Right lobe of liver (tissue), 6 donors: ENCODE measurements around the gene SLC25A47. TPM values are rescaled to one million over a fixed set of nuclear protein-coding genes. Genes with fewer than 3 reads are reported as not detected.

Source experiments
- ATAC-seq, 4 donors: fragments of 200-7000 bp; cut with Tn5 transposase; one replicate each; pipeline ENCODE4 v1.9.1; 2020; ENCODE audit warnings: mild to moderate bottlenecking in 4 of 4, moderate library complexity in 4 of 4
- DNase-seq, 3 donors: peaks; one replicate each; pipeline ENCODE4 v3.0.0-alpha.2; 2020
- H3K27ac ChIP-seq, 3 donors: fragments of 200-600 bp; one replicate each; pipeline ENCODE4 v1.8.0; 2022
- H3K27me3 ChIP-seq, 2 donors: fragments of 200-600 bp; one replicate each; pipeline ENCODE4 v1.8.0; 2022
- H3K36me3 ChIP-seq, 4 donors: fragments of 200-600 bp; sonication (generic) in 1 of 4; one replicate each; pipeline versions ENCODE4 v1.5.1 to v1.8.0; 2017 to 2022; ENCODE audit warnings: control low read depth in 1 of 4
- H3K4me1 ChIP-seq, 4 donors: fragments of 200-600 bp; sonication (generic) in 1 of 4; one replicate each; pipeline versions ENCODE4 v1.5.1 to v1.8.0; 2017 to 2022; ENCODE audit warnings: control low read depth in 1 of 4
- H3K4me3 ChIP-seq, 3 donors: fragments of 200-600 bp; one replicate each; pipeline ENCODE4 v1.8.0; 2022
- H3K9me3 ChIP-seq, 4 donors: fragments of 200-600 bp; sonication (generic) in 1 of 4; one replicate each; pipeline versions ENCODE4 v1.5.1 to v1.8.0; 2017 to 2022; ENCODE audit warnings: control low read depth in 1 of 4
- POLR2A ChIP-seq: fragments of 450-650 bp; IDR thresholded peaks from one replicate; pipeline ENCODE4 v1.6.1; 2017; ENCODE audit warnings: antibody characterized with exemption, mild to moderate bottlenecking
- WGBS: methylation state at CpG from one replicate; pipeline ENCODE4 v1.1.6; 2018; ENCODE audit warnings: low coverage, low lambda C conversion rate; ENCODE audit not compliant: insufficient coverage; ENCODE audit errors: missing lambda C conversion rate; 5-methylcytosine and 5-hydroxymethylcytosine counted together
- intact Hi-C, 2 donors: fragments of 100-400 bp; cut with DNase I; formaldehyde crosslinking; loops; one replicate each; pipeline versions ENCODE4 v1.11.2 to v1.14.1; 2022
- total RNA-seq, 6 experiments: library from RNA; depleted of rRNA in 2 of 6; stranded (reverse); fragments of >200 nt in 2 of 6; fragmentation: NEBNext Ultra II Directional in 3 of 6; extraction: Animal tissue kit (Norgen Biotek cat#: 25700) in 3 of 6; gene quantifications; one replicate each; pipeline versions ENCODE4 v1.1.0 to v1.2.4, GENCODE V29; 2016 to 2023
- TF ChIP-seq, protein P1 (sequence below), 4 donors: fragments of 200-600 bp in 3 of 4; fragments of 450-650 bp in 1 of 4; IDR thresholded peaks; one replicate each; pipeline versions ENCODE4 v1.5.1 to v1.8.0; 2016 to 2022; ENCODE audit warnings: antibody characterized with exemption in 4 of 4, mild to moderate bottlenecking in 2 of 4
- donor health status: DM: no; HTN: yes; CAD: no.
- donor health status: DM: no; HTN: no; CAD: no.
- donor health status: DM: no; HTN: no; CAD: no.
- donor health status: DM: no; HTN: yes; CAD: no.
- donor health status: DM: no; HTN: yes; CAD: no.

SLC25A47 gene
- total RNA-seq, 6 experiments from 2014 or later = 74.8 to 378 (median 229) TPM

DNA sequence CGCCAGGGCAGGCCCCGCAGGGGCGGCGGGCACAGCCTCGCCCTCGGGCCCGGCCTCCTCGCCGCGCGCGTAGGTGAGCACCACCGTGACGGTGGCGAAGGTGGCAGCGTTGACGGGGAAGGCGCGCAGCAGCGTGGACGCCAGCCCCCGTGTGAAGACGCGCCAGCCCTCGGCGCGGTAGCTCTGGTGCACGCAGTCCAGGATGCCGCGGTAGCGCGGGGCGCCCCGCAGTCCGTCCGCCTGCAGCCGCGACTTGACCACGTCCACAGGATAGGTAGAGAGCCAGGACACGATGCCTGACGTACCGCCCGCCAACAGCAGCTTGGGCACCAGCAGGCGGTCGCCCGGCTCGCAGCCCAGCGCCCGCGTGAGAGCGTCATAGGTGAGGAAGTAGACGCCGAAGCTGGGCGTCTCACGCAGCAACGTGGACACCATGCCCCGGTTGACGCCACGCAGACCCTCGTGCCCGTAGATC is 30.8 kb upstream of the SLC25A47 start:
- TF ChIP-seq POLR2A = no peak
- TF ChIP-seq, protein P1, sequence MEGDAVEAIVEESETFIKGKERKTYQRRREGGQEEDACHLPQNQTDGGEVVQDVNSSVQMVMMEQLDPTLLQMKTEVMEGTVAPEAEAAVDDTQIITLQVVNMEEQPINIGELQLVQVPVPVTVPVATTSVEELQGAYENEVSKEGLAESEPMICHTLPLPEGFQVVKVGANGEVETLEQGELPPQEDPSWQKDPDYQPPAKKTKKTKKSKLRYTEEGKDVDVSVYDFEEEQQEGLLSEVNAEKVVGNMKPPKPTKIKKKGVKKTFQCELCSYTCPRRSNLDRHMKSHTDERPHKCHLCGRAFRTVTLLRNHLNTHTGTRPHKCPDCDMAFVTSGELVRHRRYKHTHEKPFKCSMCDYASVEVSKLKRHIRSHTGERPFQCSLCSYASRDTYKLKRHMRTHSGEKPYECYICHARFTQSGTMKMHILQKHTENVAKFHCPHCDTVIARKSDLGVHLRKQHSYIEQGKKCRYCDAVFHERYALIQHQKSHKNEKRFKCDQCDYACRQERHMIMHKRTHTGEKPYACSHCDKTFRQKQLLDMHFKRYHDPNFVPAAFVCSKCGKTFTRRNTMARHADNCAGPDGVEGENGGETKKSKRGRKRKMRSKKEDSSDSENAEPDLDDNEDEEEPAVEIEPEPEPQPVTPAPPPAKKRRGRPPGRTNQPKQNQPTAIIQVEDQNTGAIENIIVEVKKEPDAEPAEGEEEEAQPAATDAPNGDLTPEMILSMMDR (IDR thresholded peaks at IDR 0.05) = no peak
- H3K36me3 ChIP-seq = no peaks in the 10 kb centered on the region
- no peak for ATAC-seq
- no peaks in the 10 kb centered on the region for H3K27me3 ChIP-seq
- H3K4me3 ChIP-seq = no peak overlapping the region
- 93% methylated on average over 3 of the region's 61 CpGs for WGBS
- intact Hi-C loops = no loop called here
- no peak overlapping the region for H3K27ac ChIP-seq
- DNase-seq = no peak
- H3K4me1 ChIP-seq = no peaks in the 10 kb centered on the region
- no peaks in the 10 kb centered on the region for H3K9me3 ChIP-seq

DNA sequence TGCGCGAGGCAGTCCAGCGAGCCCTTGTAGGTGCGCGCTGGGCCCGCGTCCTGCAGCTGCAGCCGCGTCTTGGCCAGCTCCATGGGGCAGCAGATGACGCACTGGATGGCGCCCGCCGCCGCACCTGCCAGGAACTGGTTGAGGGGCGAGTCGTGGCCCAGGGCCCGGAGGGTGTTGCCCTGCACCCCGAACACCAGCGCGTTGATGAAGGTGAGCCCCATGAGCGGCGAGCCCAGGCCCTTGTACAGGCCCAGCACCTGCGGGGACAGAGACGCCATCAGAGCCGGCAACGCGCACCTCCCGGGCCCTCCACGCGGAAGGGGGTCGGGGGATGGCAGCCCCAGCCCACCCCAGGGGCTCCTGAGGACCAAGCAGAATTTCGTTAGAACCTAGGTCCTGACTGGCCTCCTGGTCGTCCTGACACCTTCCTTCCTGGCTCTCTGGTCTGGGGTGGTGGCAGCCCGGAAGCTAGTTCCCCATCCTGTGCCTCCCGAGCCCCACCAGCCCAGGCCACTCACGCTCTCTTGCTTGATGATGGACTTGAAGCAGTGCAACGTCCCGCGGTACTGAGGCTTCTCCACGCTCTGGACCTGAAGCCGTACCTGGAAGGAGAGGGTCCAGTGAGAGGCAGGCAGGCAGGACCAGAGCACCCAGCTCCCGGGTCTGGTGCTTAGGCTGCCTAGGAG is 30.2 kb upstream of the SLC25A47 start:
- no peak for TF ChIP-seq POLR2A
- TF ChIP-seq, protein P1 (IDR thresholded peaks at IDR 0.05) = no peak

DNA sequence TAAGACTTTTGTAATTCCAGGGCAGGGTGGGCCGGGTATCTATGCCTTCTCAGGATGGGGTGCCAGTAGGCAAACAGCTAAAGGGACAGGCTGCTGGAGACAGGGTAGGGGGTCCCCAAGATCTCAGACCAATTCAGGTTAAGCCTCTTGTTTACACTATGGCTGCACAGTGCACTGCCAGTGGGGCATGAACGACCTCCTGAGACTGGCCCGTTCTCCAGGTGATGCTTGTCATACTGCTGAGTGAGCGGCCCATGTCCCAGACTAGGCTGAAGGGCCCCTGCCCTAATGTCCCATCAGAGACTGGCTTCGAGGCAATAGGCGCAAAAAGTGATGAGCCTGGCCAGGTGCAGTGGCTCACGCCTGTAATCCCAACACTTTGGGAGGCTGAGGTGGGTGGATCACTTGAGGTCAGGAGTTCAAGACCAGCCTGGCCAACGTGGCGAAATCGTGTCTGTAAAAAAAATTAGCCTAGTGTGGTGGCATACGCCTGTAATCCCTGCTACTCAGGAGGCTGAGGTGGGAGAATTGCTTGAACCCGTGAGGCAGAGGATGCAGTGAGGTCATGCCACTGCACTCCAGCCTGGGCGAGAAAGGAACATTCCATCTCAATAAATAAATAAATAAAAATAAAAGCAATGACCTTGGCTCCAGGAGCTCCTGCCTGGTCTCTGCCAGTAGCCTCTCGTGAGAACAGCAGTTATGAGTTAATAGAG is 29.5 kb upstream of the SLC25A47 start:
- WGBS = 66% methylated on average over 8 of the region's 14 CpGs
- no peaks in the 10 kb centered on the region for H3K9me3 ChIP-seq
- no peak overlapping the region for H3K27ac ChIP-seq
- no peaks in the 10 kb centered on the region for H3K4me1 ChIP-seq
- no peaks in the 10 kb centered on the region for H3K27me3 ChIP-seq
- peak in 1 of 3 donors; percentile 31 for DNase-seq
- ATAC-seq = no peak
- intact Hi-C loops = no loop called here
- H3K4me3 ChIP-seq = no peak overlapping the region
- H3K36me3 ChIP-seq = no peaks in the 10 kb centered on the region
- no peak for TF ChIP-seq POLR2A
- TF ChIP-seq, protein P1 (IDR thresholded peaks at IDR 0.05) = no peak

More for the DNA sequence above, 30.2 kb upstream of the SLC25A47 start:
- ATAC-seq (no peak), DNase-seq (peak in 2 of 3 donors; percentile 41 to 51)
- H3K4me1 ChIP-seq = no peaks in the 10 kb centered on the region
- no peaks in the 10 kb centered on the region for H3K36me3 ChIP-seq
- 100% methylated on average over 2 of the region's 42 CpGs for WGBS
- intact Hi-C loops = no loop called here
- H3K27me3 ChIP-seq = no peaks in the 10 kb centered on the region
- H3K9me3 ChIP-seq = no peaks in the 10 kb centered on the region
- H3K27ac ChIP-seq = no peak overlapping the region
- H3K4me3 ChIP-seq = no peak overlapping the region

DNA sequence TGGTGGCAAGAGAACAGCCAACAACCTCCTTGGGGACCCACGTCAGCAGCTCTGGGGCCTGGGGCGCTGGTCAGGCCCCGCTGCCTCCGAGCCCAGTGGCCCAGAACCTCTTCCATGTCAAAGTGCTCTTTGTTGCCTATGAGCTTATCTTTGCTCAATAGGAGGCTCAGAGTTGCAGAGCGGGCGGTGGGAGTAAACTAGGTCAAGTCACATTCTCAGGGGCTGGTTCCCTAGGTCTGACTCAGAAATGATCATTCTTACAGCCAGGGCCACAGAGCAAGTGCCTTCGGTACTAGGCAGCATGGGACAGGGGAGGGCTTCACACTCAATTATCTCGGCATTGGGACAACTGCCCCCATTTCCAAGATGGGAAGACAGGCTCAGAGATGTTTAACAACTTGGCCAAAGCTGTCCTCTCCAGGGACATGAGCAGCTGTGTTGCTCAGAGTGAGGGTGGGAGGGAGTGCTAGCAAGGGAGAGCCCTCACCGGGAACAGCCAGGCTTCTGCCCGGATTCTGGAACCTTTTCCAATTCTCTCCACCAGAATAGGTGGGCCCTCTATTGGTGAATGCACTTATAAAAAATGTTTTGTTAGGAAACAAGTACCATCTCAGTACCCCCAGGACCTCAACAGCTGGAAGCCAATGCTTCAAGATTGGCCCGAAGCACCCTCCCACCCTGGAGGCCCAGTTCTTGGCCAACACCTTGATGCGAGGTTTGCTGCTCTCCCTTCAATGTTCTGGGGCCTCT is 28.8 kb upstream of the SLC25A47 start:
- Histone ChIP-seq H3K36me3 (no peaks in the 10 kb centered on the region), H3K27ac (no peak overlapping the region), H3K9me3 (no peaks in the 10 kb centered on the region), H3K4me3 (no peak overlapping the region), H3K27me3 (no peaks in the 10 kb centered on the region), H3K4me1 (no peaks in the 10 kb centered on the region)
- intact Hi-C loops = no loop called here
- ATAC-seq (no peak), DNase-seq (peak in 1 of 3 donors; percentile 25)
- TF ChIP-seq, protein P1 (IDR thresholded peaks at IDR 0.05) = no peak
- no peak for TF ChIP-seq POLR2A
- whole genome bisulfite sequencing = 73% methylated on average over 2 of the region's 12 CpGs
